ENCODE data around the gene HERC2.

Gene HERC2

DNA sequence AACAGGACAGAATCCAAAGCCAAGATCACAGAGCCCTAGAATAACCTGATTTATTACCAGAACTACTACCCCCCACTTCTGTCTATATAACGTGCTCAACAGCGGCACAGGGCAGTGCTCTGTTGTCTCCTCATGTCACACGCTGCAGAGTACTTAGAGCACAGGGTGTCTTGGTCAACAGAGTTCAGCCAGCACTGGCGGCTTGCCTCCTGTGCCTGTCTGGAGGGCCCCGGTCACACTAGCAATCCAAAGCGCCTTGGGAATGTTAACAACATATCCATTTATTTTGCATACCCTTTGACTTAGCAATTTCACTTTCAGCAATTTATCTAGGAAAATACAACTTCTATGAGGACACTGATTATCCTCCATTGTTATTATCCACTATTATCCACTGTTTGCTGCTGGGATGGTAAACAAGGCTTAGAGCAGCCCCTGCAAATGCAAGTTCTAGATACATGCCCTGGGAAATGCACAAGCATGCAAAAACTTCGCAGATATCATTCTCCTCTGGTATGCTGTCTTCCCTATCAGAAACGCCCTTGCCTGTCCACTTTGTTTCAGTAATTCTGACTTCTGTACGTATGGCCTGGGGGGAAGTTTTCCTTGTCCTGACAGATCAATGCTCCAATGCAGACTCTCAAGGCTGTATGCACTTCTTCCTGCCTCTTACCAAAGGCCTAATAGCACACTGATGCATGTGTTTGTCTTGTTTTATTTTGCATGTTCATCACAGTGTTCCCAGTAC, 136.7 kb downstream of the HERC2 start:
- no peak overlapping the region for H3K4me3 ChIP-seq (ENCODE audit: low read depth, low read length)
- TF ChIP-seq MYC (IDR thresholded peaks at IDR 0.05; ENCODE audit: low read depth, low read length), result no peak
- DNase-seq (ENCODE audit: low read depth), result no peak

DNA sequence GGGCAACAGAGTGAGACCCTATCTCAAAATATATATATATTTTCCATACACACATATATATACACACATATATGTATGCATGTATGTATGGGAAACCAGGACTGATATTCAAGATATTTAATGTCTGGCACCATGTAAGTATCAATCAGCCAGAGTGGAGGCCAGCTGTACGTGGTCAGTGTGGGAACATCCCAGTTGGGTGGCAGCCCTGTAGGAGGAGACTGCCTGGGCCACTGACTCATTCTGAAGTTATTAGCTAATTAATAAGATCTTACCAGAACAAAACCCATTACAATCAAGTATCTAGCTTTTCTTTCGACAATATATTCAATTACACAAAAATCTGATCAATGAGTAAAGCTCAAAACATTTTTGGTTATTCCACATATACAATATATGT, 137.8 kb downstream of the HERC2 start:
- no peak for DNase-seq (ENCODE audit: low read depth)
- TF ChIP-seq, protein P1, sequence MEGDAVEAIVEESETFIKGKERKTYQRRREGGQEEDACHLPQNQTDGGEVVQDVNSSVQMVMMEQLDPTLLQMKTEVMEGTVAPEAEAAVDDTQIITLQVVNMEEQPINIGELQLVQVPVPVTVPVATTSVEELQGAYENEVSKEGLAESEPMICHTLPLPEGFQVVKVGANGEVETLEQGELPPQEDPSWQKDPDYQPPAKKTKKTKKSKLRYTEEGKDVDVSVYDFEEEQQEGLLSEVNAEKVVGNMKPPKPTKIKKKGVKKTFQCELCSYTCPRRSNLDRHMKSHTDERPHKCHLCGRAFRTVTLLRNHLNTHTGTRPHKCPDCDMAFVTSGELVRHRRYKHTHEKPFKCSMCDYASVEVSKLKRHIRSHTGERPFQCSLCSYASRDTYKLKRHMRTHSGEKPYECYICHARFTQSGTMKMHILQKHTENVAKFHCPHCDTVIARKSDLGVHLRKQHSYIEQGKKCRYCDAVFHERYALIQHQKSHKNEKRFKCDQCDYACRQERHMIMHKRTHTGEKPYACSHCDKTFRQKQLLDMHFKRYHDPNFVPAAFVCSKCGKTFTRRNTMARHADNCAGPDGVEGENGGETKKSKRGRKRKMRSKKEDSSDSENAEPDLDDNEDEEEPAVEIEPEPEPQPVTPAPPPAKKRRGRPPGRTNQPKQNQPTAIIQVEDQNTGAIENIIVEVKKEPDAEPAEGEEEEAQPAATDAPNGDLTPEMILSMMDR (IDR thresholded peaks at IDR 0.05; ENCODE audit: low read depth, low read length), result no peak
- TF ChIP-seq POLR2A (IDR thresholded peaks at IDR 0.05; ENCODE audit: extremely low read depth, insufficient read length) (no peak), MYC (IDR thresholded peaks at IDR 0.05; ENCODE audit: low read depth, low read length) (no peak)
- TF ChIP-seq, protein P2, sequence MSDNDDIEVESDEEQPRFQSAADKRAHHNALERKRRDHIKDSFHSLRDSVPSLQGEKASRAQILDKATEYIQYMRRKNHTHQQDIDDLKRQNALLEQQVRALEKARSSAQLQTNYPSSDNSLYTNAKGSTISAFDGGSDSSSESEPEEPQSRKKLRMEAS (IDR thresholded peaks at IDR 0.05; ENCODE audit: low read depth, low read length), result no peak
- no peak overlapping the region for H3K4me3 ChIP-seq (ENCODE audit: low read depth, low read length)

DNA sequence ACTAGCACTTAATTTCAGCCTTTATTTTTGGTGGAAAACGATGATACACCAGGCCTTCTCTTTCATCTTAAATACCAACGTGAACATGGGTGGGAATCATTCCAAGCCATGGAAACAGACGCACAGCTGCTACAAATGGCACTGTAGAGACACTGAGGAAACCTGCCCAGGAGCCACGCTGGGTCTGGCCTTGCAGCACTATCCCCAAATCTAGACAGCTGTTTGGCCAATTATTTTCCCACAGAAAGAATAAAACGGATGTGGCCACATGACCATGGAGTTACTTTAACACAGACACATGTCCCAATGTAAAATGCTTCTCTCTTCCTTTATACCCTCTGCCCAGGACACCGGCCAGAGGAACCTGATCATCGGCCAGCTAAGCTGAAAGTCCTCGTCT, 139.2 kb downstream of the HERC2 start:
- no peak for DNase-seq (ENCODE audit: low read depth)
- TF ChIP-seq, protein P2 (IDR thresholded peaks at IDR 0.05; ENCODE audit: low read depth, low read length), result no peak
- TF ChIP-seq, protein P1 (IDR thresholded peaks at IDR 0.05; ENCODE audit: low read depth, low read length), result no peak
- TF ChIP-seq MYC (IDR thresholded peaks at IDR 0.05; ENCODE audit: low read depth, low read length) (no peak), POLR2A (IDR thresholded peaks at IDR 0.05; ENCODE audit: extremely low read depth, insufficient read length) (no peak)
- H3K4me3 ChIP-seq (ENCODE audit: low read depth, low read length), result no peak overlapping the region

DNA sequence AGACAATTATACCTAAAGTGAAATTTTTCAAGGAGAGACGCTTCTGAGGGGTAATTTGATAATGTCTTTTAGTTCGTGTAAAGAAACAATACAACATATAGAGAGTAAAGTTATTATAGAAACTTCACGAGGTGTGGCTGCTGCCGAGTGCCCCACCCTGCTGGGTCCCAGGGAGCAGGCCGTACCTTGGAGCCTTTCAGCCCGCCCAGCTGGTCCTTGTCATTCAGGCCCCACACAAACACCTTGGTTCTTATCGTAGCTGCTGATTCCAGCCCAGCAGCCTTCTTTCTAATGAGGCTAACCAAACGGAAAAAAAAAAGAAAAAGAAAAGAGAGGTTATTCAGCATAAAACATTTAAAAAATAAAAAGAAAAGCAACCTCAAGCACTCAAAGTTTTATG, 139.8 kb downstream of the HERC2 start:
- H3K4me3 ChIP-seq (ENCODE audit: low read depth, low read length), result no peak overlapping the region
- no peak for DNase-seq (ENCODE audit: low read depth)
- TF ChIP-seq, protein P2 (IDR thresholded peaks at IDR 0.05; ENCODE audit: low read depth, low read length), result no peak
- TF ChIP-seq, protein P1 (IDR thresholded peaks at IDR 0.05; ENCODE audit: low read depth, low read length), result no peak
- no peak for TF ChIP-seq MYC (IDR thresholded peaks at IDR 0.05; ENCODE audit: low read depth, low read length)
- no peak for TF ChIP-seq POLR2A (IDR thresholded peaks at IDR 0.05; ENCODE audit: extremely low read depth, insufficient read length)

DNA sequence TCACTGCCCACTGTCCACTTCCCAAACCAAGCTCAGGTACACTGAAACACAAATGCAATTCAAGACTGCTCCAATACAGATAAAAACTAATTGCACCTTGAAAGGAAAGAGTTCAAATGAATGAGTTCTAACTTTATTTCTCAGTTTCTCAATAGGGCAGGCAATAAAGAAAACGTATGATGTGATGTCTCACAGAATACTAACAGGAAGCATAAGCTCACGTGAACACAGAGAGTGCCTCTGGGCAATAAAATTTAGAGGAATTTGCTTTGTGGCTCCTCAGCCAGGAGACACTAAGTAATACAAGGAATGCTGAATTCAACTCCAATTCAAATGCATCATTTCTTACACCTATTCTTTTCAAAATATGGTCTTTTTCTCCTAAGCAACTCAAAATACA, 140.6 kb downstream of the HERC2 start:
- TF ChIP-seq POLR2A (IDR thresholded peaks at IDR 0.05; ENCODE audit: extremely low read depth, insufficient read length) (no peak), MYC (IDR thresholded peaks at IDR 0.05; ENCODE audit: low read depth, low read length) (no peak)
- TF ChIP-seq, protein P1 (IDR thresholded peaks at IDR 0.05; ENCODE audit: low read depth, low read length), result no peak
- TF ChIP-seq, protein P2 (IDR thresholded peaks at IDR 0.05; ENCODE audit: low read depth, low read length), result no peak
- H3K4me3 ChIP-seq (ENCODE audit: low read depth, low read length), result no peak overlapping the region
- DNase-seq (ENCODE audit: low read depth), result no peak

DNA sequence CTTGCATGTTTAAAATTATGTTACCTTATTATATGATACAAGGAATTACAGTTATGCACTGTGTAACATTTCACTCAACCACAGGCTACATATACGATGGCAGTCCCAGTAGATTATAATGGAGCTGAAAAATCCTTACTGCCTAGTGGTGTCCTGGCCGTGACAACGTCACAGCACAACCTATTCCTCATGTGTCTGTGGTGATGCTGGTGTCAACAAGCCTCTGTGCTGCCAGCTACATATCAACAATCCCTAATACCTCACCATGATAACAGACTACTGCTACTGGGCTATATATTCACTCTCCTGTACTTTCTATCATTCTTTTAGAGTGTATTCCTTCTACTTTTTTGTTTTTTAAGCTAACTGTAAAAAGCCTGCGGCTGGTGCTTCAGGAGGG, 142.7 kb downstream of the HERC2 start:
- DNase-seq (ENCODE audit: low read depth), result no peak
- H3K4me3 ChIP-seq (ENCODE audit: low read depth, low read length), result no peak overlapping the region
- TF ChIP-seq, protein P1 (IDR thresholded peaks at IDR 0.05; ENCODE audit: low read depth, low read length), result no peak
- TF ChIP-seq, protein P2 (IDR thresholded peaks at IDR 0.05; ENCODE audit: low read depth, low read length), result no peak
- TF ChIP-seq POLR2A (IDR thresholded peaks at IDR 0.05; ENCODE audit: extremely low read depth, insufficient read length), result no peak
- no peak for TF ChIP-seq MYC (IDR thresholded peaks at IDR 0.05; ENCODE audit: low read depth, low read length)
